Stimulated activated CD8-positive, alpha-beta memory T cell treated with anti-CD3 and anti-CD28 coated beads, Interleukin-4, amount 100 ng/mL, for 1 hour (primary cell): ENCODE results near the gene KRTAP10-2.
"Not testable (repeated sequence)": the region's sequence is repeated elsewhere in the genome, so short reads cannot be mapped to it uniquely, and the experiment has no call there.

Experiments
- DNase-seq, 2 donors: peaks; one replicate each; pipeline ENCODE4 v3.0.0-alpha.2; 2020; ENCODE audit warnings: low read depth in 2 of 2, low spot score in 1 of 2

The KRTAP10-2 gene

DNA sequence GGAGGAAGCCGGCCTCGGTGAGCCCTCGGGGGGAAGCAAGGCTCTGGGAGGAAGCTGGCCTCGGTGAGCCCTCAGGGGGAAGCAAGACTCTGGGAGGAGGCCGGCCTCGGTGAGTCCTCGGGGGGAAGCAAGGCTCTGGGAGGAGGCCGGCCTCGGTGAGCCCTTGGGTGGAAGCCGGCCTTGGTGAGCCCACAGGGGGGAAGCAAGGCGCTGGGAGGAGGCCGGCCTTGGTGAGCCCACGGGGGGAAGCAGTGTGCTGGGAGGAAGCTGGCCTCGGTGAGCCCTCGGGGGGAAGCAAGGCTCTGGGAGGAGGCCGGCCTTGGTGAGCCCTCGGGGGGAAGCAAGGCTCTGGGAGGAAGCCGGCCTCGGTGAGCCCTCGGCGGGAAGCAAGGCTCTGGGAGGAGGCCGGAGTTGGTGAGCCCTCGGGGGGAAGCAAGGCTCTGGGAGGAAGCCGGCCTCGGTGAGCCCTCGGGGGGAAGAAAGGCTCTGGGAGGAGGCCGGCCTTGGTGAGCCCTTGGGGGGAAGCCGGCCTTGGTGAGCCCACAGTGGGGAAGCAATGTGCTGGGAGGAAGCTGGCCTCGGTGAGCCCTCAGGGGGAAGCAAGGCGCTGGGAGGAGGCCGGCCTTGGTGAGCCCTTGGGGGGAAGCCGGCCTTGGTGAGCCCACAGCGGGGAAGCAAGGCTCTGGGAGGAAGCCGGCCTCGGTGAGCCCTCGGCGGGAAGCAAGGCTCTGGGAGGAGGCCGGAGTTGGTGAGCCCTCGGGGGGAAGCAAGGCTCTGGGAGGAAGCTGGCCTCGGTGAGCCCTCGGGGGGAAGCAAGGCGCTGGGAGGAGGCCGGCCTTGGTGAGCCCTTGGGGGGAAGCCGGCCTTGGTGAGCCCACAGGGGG is 48.1 kb downstream of the KRTAP10-2 start:
- DNase-seq, result not testable (repeated sequence)

DNA sequence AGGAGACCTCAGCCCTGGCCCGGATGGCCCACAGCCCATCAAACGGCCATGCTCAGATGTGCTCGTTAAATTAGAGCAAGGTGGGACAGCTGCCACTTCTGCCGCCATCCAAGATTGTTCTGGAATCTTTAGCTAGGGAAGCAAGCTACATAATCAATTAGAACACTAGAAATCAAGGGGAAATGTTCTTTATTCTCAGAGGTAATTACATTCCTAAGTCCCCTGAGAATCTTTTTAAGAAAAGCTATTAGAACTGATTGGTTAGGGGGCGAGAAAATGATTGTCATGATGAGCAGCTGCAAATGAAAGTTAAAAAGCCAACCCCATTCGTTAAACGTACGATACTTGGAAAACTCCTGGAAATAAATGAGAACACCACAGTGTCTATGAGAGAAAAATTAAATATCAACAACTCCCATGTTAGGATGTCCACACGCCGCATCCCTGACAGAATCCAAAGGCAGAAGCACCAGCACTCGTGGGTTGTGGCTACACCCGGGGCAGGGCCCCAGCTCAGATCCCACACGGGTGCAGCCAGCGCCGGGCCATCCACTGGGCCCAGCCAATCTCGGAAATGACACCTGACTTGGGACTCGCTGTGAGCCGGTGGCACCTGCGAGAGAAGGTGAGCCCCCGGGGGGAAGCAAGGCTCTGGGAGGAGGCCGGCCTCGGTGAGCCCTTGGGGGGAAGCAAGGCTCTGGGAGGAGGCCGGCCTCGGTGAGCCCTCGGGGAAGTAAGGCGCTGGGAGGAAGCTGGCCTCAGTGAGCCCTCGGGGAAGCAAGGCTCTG is 48.9 kb downstream of the KRTAP10-2 start:
- no peak for DNase-seq
